Lower leg skin (tissue), 3 donors: ENCODE measurements around the gene RPRML.
"Not testable (repeated sequence)": the region's sequence is repeated elsewhere in the genome, so short reads cannot be mapped to it uniquely, and the experiment has no call there.

Experiments
- CTCF ChIP-seq, 3 donors: fragments of 450-650 bp; IDR thresholded peaks; one replicate each; pipeline ENCODE4 v1.5.1; 2016; ENCODE audit warnings: antibody characterized with exemption in 3 of 3, mild to moderate bottlenecking in 3 of 3, moderate library complexity in 2 of 3
- POLR2A ChIP-seq, 2 donors: fragments of 450-650 bp; IDR thresholded peaks; one replicate each; pipeline ENCODE4 v1.6.1; 2016 to 2017; ENCODE audit warnings: antibody characterized with exemption in 2 of 2, mild to moderate bottlenecking in 1 of 2, moderate library complexity in 1 of 2

GRCh38 chr17:46953191-46953590, 25.9 kb downstream of the RPRML start:
- not testable (repeated sequence) for TF ChIP-seq CTCF, POLR2A (IDR thresholded peaks at IDR 0.05)
